GM10266 (cell line): ENCODE results near the gene ARHGAP45.

Source experiments
- DNase-seq: peaks from one replicate; pipeline ENCODE4 v3.0.0; 2012; ENCODE audit errors: extremely low spot score
- TF ChIP-seq, protein P1 (sequence below): IDR thresholded peaks from 2 replicates; pipeline ENCODE4 v1.5.1; 2012; ENCODE audit warnings: mild to moderate bottlenecking, low read depth; ENCODE audit not compliant: control insufficient read depth, insufficient read depth; ENCODE audit errors: missing control alignments

ARHGAP45 gene

GRCh38 chr19:1089126-1089771 is 22.3 kb downstream of the ARHGAP45 start:
- TF ChIP-seq, protein P1, sequence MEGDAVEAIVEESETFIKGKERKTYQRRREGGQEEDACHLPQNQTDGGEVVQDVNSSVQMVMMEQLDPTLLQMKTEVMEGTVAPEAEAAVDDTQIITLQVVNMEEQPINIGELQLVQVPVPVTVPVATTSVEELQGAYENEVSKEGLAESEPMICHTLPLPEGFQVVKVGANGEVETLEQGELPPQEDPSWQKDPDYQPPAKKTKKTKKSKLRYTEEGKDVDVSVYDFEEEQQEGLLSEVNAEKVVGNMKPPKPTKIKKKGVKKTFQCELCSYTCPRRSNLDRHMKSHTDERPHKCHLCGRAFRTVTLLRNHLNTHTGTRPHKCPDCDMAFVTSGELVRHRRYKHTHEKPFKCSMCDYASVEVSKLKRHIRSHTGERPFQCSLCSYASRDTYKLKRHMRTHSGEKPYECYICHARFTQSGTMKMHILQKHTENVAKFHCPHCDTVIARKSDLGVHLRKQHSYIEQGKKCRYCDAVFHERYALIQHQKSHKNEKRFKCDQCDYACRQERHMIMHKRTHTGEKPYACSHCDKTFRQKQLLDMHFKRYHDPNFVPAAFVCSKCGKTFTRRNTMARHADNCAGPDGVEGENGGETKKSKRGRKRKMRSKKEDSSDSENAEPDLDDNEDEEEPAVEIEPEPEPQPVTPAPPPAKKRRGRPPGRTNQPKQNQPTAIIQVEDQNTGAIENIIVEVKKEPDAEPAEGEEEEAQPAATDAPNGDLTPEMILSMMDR, result no peak

DNA sequence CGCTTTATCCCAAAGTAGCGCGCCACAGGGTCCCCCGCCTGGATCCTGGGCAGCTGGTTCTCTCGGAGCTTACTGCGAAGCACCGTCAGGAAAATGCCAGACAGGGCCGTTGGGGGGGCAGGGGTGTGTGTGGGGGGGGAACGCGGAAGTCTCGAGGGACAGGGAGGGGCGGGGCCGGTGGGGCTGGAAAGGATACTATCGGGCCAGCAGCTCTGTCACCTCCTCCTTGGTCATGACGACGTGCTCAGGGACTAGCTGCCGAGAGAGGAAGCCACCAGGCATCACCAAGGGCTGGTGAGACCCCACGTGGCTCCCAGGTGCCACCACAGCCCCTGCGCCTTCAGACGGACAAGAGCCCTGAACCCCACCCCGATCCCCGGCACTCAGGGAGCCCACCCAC is 22.9 kb downstream of the ARHGAP45 start:
- TF ChIP-seq, protein P1, result no peak
- no peak for DNase-seq

More at GRCh38 chr19:1089126-1089771, 22.3 kb downstream of the ARHGAP45 start:
- no peak for DNase-seq

DNA sequence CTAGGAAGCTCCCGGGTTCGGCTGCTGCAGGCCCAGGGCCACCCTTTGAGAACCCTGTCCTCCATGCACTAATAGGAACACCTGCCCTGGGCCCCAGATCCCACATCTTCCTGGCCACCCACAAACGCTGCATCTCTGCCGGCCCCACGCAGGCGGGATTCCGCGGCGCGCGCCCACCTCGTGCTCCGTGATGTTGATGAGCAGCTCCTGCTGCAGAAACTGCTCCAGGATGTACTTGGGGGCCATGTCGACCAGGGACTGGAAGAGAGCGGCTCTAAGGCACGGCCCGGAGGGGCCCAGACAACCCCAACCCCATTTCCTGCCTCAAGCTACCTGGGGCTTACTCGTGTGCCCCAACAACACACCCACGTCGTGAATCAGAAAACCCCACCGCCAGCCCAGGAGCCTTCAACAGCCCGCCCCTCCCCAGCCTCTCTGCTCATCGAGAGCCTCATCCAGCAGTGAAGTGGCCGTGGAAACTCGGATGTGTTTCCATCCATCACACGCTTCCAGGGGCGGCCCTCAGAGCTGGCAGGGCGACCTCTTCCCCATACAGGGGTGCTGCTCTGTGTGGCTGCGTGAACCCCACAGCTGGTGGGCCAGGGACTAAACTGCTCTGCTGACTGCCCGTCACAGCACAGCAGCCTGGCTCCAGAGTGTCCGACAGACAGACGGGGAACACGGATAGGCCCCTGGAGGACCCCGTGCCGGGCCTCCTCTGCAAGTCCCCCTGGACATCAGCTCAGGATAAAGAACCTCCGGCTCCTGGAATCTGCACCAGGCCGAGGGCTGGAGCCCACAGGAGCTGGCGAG is 24.0 kb downstream of the ARHGAP45 start:
- DNase-seq, result no peak
- TF ChIP-seq, protein P1, result no peak

DNA sequence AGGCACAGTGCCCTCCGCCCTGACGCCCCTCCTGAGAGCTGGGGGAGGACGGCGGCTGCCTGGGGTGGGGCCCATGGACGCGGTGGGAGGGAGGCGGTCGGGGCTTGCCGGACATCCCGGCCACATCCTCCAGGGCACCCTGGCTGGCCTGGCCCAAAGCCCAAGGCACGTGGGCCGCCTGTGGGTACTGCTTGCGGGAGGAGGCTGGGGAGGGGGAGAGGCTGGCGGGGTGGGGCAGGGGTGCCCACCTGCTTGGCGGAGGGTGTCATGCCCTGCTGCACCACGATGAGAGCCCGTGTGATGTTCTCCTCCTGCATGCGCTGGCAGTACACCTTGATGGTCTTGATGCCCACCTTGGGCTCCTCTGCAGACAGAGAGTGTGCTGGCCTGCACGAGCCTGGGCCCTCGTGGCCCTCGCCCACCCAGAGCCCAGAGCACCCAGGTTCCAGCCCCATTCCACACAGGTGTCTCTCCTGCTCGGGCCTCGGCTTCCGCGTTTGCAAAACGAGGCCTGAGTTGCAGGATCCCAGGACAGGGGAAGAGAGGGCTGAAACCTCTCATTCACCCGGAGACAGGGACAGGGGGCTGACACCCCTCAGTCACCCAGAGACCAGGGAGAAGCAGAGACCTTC is 24.7 kb downstream of the ARHGAP45 start:
- TF ChIP-seq, protein P1, result no peak
- no peak for DNase-seq

- TF ChIP-seq, protein P1, result no peak
- no peak for DNase-seq
These were observed 26.4 kb downstream of the ARHGAP45 start for GRCh38 chr19:1093330-1093729.

DNA sequence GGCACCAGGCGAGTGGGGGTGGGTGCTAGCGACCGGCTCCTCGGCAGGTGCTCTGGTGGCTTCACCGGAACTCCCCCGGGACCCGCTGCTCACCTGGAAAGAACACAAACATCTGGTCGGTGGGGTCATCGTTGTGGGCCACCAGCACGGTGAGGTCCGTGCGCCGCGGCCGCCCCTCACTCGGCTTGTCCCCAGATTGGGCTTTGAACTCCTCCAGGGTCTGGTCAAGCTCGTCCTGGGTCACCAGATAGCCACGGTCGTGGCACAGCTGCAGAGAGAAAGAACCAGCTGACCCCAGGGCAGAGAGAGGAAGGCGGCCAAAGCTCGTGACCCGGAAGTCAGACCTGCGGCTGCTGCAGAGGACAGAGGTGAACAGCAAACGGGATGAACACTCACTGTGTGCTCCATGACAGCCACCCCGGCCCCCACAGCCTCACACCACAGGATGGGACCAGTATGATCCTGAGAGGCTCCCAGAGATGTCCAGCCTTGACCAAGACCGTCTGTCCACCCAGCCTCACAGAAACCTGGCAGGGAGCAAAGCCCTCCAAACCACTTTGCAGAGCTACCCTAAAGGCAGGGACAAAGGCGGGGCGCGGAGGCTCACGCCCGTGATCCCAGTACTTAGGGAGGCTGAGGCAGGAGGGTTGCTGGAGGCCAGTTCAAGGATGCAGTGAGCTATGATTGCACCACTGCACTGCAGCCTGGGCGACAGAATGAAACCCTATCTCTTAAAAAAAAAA is 27.0 kb downstream of the ARHGAP45 start:
- DNase-seq, result no peak
- TF ChIP-seq, protein P1, result no peak

- DNase-seq, result no peak
- TF ChIP-seq, protein P1, result no peak
These were observed 27.6 kb downstream of the ARHGAP45 start for GRCh38 chr19:1094655-1094977.
